CD4-positive, alpha-beta T cell treated with Interleukin-10 for 1 hour (primary cell): ENCODE measurements around the gene LRRC28.

Experiments used
- DNase-seq: peaks from one replicate; pipeline ENCODE4 v3.0.0-alpha.2; 2020

Gene LRRC28

DNA sequence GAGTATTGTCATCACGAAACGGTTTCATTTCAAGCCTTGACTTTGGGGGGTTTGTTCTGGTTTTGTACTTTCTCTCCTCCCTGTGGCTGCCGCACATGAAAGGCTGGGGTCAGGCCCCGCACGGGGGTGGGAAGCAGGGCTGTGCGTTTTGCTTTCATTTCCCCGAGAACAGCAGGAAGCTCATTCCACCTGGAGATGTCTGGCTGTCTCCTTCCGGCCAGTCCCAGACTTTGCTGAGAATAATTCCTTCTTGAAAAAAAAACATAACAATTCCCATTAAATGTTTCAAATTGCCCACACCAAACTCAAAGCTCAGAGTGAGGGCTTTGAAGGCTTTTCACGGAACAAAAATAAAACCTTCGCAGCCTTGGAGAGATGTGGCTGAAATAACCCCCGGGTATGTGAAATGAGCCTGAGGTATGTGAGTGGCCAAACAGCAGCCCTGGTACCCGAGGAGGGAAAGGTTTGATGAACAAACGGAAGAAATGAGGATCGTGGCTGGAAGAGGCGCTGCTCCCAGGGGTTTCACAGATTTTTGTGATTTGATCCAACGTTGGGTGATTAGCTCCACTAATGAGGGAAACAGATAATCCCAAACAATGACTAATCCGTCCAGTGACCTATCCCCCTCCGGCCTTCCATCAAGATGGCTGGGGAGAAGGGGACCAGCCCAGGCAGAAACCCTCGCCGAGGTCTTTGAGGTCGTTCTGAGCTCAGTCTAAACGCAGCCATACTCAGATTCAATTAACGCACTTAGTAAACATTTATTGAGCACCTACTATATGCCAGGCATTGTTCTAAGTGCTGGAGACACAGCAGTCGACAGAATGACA is 187.6 kb downstream of the LRRC28 start:
- no peak for DNase-seq

DNA sequence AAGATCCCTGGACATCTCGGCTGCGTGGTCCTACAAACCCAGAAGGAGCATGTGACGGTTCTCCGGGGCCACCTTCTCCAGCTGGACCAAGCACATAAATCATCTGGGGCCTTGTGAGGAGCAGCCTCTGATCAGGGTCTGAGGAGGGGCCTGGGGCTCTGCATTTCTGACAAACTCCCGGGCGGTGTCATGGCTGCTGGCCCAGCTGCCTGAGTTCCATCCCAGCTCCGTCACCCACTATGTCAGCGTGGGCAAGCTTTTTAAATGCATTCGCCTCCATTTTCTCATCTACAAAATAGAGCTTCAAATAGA is 188.2 kb downstream of the LRRC28 start:
- DNase-seq: no peak

- no peak for DNase-seq
These were observed 188.7 kb downstream of the LRRC28 start for GRCh38 chr15:99440029-99440428.
